Urinary bladder (tissue), 4 donors: Measurements from ENCODE around the gene FBXW9. TPM values are rescaled to one million over a fixed set of nuclear protein-coding genes. Genes with fewer than 3 reads are reported as not detected.
"Not testable (repeated sequence)": the region's sequence is repeated elsewhere in the genome, so short reads cannot be mapped to it uniquely, and the experiment has no call there.

ENCODE experiments used
- DNase-seq: peaks from one replicate; pipeline ENCODE4 v3.0.0-alpha.2; 2015; ENCODE audit errors: extremely low spot score
- H3K27ac ChIP-seq: one replicate; pipeline ENCODE4 v1.5.1; 2013; ENCODE audit warnings: low read depth, mild to moderate bottlenecking, moderate library complexity
- H3K36me3 ChIP-seq: one replicate; pipeline ENCODE4 v1.6.1; 2013; ENCODE audit warnings: mild to moderate bottlenecking, moderate library complexity; ENCODE audit not compliant: insufficient read depth
- H3K4me1 ChIP-seq: one replicate; pipeline ENCODE4 v1.6.1; 2013; ENCODE audit warnings: mild to moderate bottlenecking, moderate library complexity; ENCODE audit not compliant: insufficient read depth
- H3K4me3 ChIP-seq: one replicate; pipeline ENCODE4 v1.5.1; 2013; ENCODE audit warnings: low read depth, low read length
- WGBS: extraction: QIAGEN DNeasy Blood & Tissue Kit; methylation state at CpG from one replicate; pipeline ENCODE4 v1.1.7; 2013; 5-methylcytosine and 5-hydroxymethylcytosine counted together
- polyA plus RNA-seq: library from polyadenylated mRNA; stranded (reverse); fragments of 200-250 nt; gene quantifications from one replicate; pipeline ENCODE4 v1.2.3, GENCODE V29; 2013
- total RNA-seq: library from RNA; depleted of rRNA; stranded (reverse); fragments of >200 nt; gene quantifications from one replicate; pipeline ENCODE4 v1.2.3, GENCODE V29; 2014
- donor health status: healthy with polysubstance abuse.
- donor health status: healthy.

The FBXW9 gene
- total and polyA plus RNA-seq, 2 donors = 2.6 to 8.9 TPM

DNA sequence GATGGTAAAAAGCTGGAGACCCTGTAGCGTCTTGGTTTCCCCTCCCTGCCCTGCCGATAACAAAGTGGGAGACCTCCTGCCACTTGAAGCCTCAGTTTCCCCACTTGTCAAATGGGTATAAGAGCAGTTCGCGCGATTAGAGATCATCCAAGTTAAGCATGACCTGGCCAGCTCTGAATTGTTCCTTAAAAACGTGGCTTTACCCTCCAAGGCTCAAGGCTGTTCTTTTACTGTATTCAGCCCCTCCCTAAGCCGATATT, 26.9 kb upstream of the FBXW9 start:
- Histone ChIP-seq H3K4me3 (peak overlapping the region; percentile 23), H3K27ac (no peak overlapping the region), H3K4me1 (peaks cover 1% of the 10 kb centered on the region), H3K36me3 (no peaks in the 10 kb centered on the region)
- no peak for DNase-seq
- 2% methylated on average over 7 of the region's 7 CpGs for WGBS

DNA sequence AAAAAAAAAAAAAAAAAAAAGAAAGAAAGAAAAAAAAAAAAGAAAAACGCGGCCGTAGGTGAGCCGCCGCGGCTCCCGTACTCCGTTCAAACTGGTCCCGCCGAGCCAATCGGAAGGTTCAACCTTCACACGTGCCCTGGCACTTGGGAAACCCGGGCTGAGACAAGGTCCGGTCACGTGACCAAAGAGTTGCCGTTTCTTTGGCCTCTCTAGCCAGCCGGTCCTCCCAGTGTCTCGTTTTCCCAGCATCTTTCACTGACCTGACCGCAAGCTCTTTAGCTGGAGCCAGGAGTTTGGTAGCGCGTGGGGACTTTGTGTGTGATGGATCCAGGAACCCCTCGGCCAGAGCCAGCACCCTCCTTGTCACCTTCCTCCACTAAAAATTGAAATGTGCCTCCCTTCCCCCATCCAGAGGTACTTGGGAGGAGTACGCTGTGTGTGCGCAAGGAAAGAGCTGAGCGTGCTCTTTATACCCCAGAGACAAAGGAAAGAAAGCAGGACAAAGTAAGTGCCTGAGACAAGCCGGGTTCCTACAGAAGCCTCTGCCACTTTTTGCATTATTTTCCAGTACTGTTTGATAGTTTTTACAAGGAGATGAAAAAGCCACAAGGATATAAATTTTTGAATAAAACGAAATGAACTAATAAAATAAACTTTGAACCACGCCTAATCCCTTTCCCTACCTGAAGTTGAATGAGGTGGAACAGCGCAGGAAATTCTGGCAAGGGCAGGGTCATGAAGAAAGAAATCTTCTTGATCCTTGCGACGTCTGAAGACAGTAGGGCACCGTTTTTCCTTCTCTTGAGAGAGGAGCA, 26.3 kb upstream of the FBXW9 start:
- Histone ChIP-seq H3K36me3 (no peaks in the 10 kb centered on the region), H3K27ac (no peak overlapping the region), H3K4me1 (peaks cover 1% of the 10 kb centered on the region), H3K4me3 (peak overlapping the region; percentile 90)
- WGBS = 1% methylated on average over 32 of the region's 32 CpGs
- peak; percentile 95 for DNase-seq

DNA sequence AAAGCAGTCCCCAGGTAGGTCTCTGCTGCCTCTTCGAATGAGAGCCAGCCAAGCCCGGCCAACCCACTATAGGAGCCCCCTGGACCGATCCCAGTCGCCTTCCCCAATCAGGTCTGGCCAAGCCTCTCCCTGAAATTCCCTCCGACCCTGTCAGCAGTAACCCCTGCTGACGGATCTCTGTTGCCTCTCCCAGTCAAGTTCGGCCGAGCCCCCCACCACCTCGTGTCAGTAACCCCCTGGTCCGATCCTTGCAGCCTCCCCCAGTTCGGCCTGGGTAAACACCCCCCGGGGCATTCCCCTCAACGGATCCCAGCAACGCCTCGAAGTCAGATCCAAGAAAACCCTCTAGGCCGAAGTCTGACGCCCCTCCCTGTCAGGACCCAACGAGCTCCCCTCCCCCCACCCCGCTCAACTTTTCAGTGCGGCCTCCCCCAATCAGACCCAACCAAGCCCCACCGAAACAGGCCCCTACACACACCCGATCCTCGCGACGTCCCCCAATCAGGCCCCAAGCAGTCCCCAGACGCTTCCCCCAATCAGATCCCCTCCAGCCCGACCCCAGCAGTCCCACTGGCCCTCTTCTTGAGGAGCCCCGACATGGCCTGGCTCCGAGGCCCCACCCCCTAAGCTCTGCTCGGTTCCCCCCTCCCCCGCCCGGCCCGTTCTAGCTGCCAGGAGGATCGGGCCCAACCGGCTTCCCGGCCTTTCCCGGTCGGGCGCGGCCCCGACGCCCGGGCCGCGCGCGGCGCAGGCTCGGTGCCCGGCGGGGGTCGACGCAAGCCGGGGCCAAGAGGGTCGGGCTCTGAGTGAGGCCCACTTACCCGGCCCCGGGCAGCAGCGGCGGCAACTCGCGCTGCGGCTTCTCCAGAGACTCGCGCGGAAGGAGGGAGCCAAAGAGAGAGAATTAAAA, 25.5 kb upstream of the FBXW9 start:
- peak overlapping the region; percentile 90 for H3K4me3 ChIP-seq
- no peak for DNase-seq
- peaks cover 1% of the 10 kb centered on the region for H3K4me1 ChIP-seq
- WGBS = under 1% methylated on average over 65 of the region's 65 CpGs
- peak overlapping the region; percentile 87 for H3K27ac ChIP-seq
- H3K36me3 ChIP-seq = no peaks in the 10 kb centered on the region

- 7% methylated on average over 59 of the region's 59 CpGs for WGBS
- Histone ChIP-seq H3K4me1 (peaks cover 1% of the 10 kb centered on the region), H3K36me3 (no peaks in the 10 kb centered on the region), H3K4me3 (peak overlapping the region; percentile 90), H3K27ac (peak overlapping the region; percentile 51)
- DNase-seq = no peak
These were observed 24.6 kb upstream of the FBXW9 start for GRCh38 chr19:12720851-12721655.

GRCh38 chr19:12720296-12720695, 23.9 kb upstream of the FBXW9 start:
- Histone ChIP-seq H3K4me1 (peaks cover 1% of the 10 kb centered on the region), H3K27ac (no peak overlapping the region), H3K36me3 (no peaks in the 10 kb centered on the region), H3K4me3 (no peak overlapping the region)
- DNase-seq = no peak
- 80% methylated on average over 10 of the region's 10 CpGs for WGBS

DNA sequence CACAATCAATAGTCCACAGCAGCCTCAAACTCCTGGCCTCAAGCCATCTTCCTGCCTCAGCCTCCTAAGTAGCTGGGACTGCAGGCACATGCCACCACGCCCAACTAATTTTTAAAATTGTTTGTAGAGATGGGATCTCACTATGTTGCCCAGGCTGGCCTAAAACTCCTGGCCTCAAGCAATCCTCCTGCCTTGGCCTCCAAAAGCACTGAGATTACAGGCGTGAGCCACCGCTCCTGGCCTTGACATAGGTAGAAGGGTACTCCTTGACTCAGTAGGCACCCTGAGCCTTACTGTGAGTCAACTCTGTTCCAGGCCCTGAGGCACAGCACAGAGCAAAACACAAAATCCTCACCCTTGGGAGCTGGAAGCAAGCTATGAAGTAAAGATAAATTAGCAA, 19.5 kb upstream of the FBXW9 start:
- Histone ChIP-seq H3K27ac (no peak overlapping the region), H3K4me3 (no peak overlapping the region), H3K4me1 (no peaks in the 10 kb centered on the region), H3K36me3 (peaks cover 5% of the 10 kb centered on the region)
- no peak for DNase-seq
- WGBS = 95% methylated on average over 3 of the region's 3 CpGs

GRCh38 chr19:12715102-12715501, 18.7 kb upstream of the FBXW9 start:
- Histone ChIP-seq H3K36me3 (peaks cover 10% of the 10 kb centered on the region), H3K27ac (no peak overlapping the region), H3K4me1 (no peaks in the 10 kb centered on the region), H3K4me3 (no peak overlapping the region)
- 95% methylated on average over 15 of the region's 15 CpGs for WGBS
- no peak for DNase-seq

DNA sequence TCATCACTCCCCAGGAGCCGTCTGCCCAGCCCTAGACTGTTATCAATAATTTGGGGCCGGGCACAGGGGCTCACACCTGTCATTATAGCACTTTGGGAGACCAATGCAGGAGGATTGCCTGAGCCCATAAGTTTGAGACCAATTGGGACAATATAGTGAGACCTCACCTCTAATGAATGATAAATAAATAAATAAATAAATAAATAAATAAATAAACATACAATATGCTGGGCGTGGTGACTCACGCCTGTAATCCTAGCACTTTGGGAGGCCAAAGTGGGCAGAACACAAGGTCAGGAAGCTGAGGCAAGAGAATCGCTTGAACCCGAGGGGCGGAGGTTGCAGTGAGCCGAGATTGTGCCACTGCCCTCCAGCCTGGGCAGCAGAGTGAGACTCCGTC, 16.9 kb upstream of the FBXW9 start:
- 94% methylated on average over 9 of the region's 9 CpGs for WGBS
- not testable (repeated sequence) for H3K27ac ChIP-seq, DNase-seq, H3K36me3 ChIP-seq, H3K4me3 ChIP-seq, H3K4me1 ChIP-seq

DNA sequence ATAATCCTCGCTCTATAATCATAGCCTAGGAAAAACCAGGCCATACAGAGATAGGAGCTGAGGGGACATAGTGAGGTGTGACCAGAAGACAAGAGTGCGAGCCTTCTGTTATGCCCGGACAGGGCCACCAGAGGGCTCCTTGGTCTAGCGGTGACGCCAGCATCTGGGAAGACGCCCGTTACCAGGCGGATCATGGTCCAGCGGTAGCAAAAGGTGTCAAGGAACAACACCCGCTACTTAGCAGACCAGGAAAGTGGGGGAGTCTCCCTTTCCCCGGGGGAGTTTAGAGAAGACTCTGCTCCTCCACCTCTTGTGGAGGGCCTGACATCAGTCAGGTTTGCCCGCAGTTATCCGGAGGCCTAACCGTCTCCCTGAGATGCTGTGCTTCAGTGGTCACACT, 15.6 kb upstream of the FBXW9 start:
- H3K27ac ChIP-seq, DNase-seq, H3K4me1 ChIP-seq, H3K4me3 ChIP-seq: not testable (repeated sequence)
- 41% methylated on average over 12 of the region's 14 CpGs for WGBS
- H3K36me3 ChIP-seq = peaks cover 11% of the 10 kb centered on the region

GRCh38 chr19:12711187-12711586, 14.8 kb upstream of the FBXW9 start:
- no peak for DNase-seq
- Histone ChIP-seq H3K4me3 (no peak overlapping the region), H3K36me3 (peaks cover 13% of the 10 kb centered on the region), H3K27ac (no peak overlapping the region), H3K4me1 (no peaks in the 10 kb centered on the region)
- WGBS = 95% methylated on average over 17 of the region's 17 CpGs

DNA sequence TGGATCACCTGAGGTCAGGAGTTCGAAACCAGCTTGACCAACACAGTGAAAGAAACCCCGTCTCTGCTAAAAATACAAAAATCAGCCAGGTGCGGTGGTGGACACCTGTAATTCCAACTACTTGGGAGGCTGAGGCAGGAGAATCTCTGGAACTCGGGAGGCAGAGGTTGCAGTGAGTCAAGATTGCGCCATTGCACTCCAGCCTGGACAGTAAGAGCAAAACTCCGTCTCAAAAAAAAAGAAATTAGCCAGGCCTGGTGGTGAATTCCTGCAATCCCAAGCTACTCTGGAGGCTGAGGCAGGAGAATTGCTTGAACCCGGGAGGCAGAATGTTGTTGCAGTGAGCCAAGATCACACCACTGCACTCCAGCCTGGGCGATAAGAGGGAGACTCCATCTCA, 12.2 kb upstream of the FBXW9 start:
- Histone ChIP-seq H3K36me3 (peaks cover 10% of the 10 kb centered on the region), H3K4me1 (no peaks in the 10 kb centered on the region), H3K4me3 (no peak overlapping the region), H3K27ac (no peak overlapping the region)
- no peak for DNase-seq
- WGBS = 95% methylated on average over 8 of the region's 8 CpGs

DNA sequence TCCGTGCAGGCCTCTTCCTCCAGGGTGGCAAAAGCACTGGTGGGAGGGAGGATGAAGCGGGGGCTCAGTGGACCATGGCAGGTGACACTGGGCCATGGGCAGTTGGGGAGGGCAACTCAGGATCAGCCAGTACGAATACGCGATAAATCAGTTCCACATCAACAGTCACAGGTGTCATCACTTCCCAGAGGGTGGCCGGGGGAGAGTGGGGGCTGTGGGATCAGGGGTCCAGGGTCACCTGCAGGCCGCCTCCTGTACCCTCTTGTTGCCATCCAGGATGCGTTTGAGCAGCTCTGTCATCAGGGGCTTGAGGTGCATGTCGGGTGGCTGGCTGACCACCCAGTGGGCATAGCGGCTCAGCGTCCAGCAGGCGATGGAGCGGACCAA, 9.9 kb upstream of the FBXW9 start:
- Histone ChIP-seq H3K4me3 (no peak overlapping the region), H3K27ac (no peak overlapping the region), H3K36me3 (peaks cover 18% of the 10 kb centered on the region), H3K4me1 (no peaks in the 10 kb centered on the region)
- WGBS = 92% methylated on average over 13 of the region's 13 CpGs
- DNase-seq = no peak

GRCh38 chr19:12705654-12706331, 9.4 kb upstream of the FBXW9 start:
- peaks cover 18% of the 10 kb centered on the region for H3K36me3 ChIP-seq
- 93% methylated on average over 29 of the region's 29 CpGs for WGBS
- no peak overlapping the region for H3K27ac ChIP-seq
- H3K4me3 ChIP-seq = no peak overlapping the region
- H3K4me1 ChIP-seq = no peaks in the 10 kb centered on the region
- DNase-seq = no peak
